Sigmoid colon (tissue), 4 donors: Measurements from ENCODE around the gene PHF8.

Experiments
- CTCF ChIP-seq, 4 experiments: fragments of 450-650 bp in 3 of 4; fragments of 200-600 bp in 1 of 4; IDR thresholded peaks; one replicate each; pipeline ENCODE4 v1.5.1; 2016 to 2019; ENCODE audit warnings: antibody characterized with exemption in 4 of 4, mild to moderate bottlenecking in 3 of 4, moderate library complexity in 2 of 4
- EP300 ChIP-seq, 4 donors: sonication (generic); formaldehyde crosslinking; IDR thresholded peaks; one replicate each; pipeline ENCODE4 v1.6.1; 2017; ENCODE audit warnings: antibody characterized with exemption in 4 of 4
- POLR2A ChIP-seq, 2 donors: fragments of 450-650 bp; IDR thresholded peaks; one replicate each; pipeline ENCODE4 v1.6.1; 2016; ENCODE audit warnings: antibody characterized with exemption in 2 of 2, mild to moderate bottlenecking in 2 of 2, moderate library complexity in 2 of 2

DNA sequence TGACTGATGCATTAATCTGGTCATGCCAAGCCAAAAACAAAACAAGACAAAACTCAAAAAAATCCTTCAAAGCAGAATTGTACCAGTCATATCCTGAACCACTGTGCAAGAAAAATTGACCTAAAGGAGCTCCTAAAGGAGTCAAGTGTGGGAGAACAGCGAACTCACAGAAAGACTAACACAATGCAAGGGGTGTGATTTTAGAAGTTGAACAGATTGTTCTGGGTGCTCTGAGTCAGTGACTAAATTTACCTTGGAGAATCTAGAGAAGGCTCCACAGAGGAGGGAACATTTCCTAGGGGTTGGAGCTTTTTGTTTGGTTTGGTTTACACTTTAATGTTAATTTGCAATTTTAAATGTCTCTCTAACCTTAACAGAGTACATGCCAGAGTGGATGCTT lies 48.9 kb upstream of the PHF8 start:
- TF ChIP-seq CTCF (IDR thresholded peaks at IDR 0.05) (no peak), EP300 (IDR thresholded peaks at IDR 0.05) (no peak), POLR2A (IDR thresholded peaks at IDR 0.05) (no peak)
